ENCODE results near the gene GRM8. TPM values are rescaled to one million over a fixed set of nuclear protein-coding genes. Genes with fewer than 3 reads are reported as not detected.

GRM8 gene
- total and polyA plus RNA-seq, 2 experiments from 2014 or later, result 0.92 to 1.3 TPM

- TF ChIP-seq CTCF (IDR thresholded peaks at IDR 0.05; ENCODE audit: low read depth, low read length), result no peak
- Histone ChIP-seq H3K9me3 (ENCODE audit: low read depth) (no peaks in the 10 kb centered on the region), H3K27me3 (peaks cover 32% of the 10 kb centered on the region), H3K4me3 (no peak overlapping the region), H3K4me1 (ENCODE audit: low read depth) (no peaks in the 10 kb centered on the region), H3K27ac (no peak overlapping the region), H3K36me3 (no peaks in the 10 kb centered on the region)
- DNase-seq (ENCODE audit: low read depth in 1 of 2, low spot score in 1 of 2), result no peak
Observed at GRCh38 chr7:127266047-127266446, 13.3 kb upstream of the GRM8 start.

- Histone ChIP-seq H3K4me1 (ENCODE audit: low read depth) (no peaks in the 10 kb centered on the region), H3K27ac (no peak overlapping the region), H3K9me3 (ENCODE audit: low read depth) (no peaks in the 10 kb centered on the region), H3K36me3 (no peaks in the 10 kb centered on the region), H3K27me3 (peaks cover 35% of the 10 kb centered on the region), H3K4me3 (no peak overlapping the region)
- no peak for DNase-seq (ENCODE audit: low read depth in 1 of 2, low spot score in 1 of 2)
- no peak for TF ChIP-seq CTCF (IDR thresholded peaks at IDR 0.05; ENCODE audit: low read depth, low read length)
Observed at GRCh38 chr7:127264219-127264618, 11.5 kb upstream of the GRM8 start.

- no peak for TF ChIP-seq CTCF (IDR thresholded peaks at IDR 0.05; ENCODE audit: low read depth, low read length)
- no peaks in the 10 kb centered on the region for H3K36me3 ChIP-seq
- H3K9me3 ChIP-seq (ENCODE audit: low read depth), result no peaks in the 10 kb centered on the region
- H3K4me1 ChIP-seq (ENCODE audit: low read depth), result no peaks in the 10 kb centered on the region
- H3K27ac ChIP-seq, result no peak overlapping the region
- no peak for DNase-seq (ENCODE audit: low read depth in 1 of 2, low spot score in 1 of 2)
- no peak overlapping the region for H3K4me3 ChIP-seq
- H3K27me3 ChIP-seq, result peaks cover 66% of the 10 kb centered on the region
Observed at GRCh38 chr7:127258111-127258510, 5.4 kb upstream of the GRM8 start.

- Histone ChIP-seq H3K27me3 (peaks cover 63% of the 10 kb centered on the region), H3K27ac (no peak overlapping the region), H3K4me1 (ENCODE audit: low read depth) (no peaks in the 10 kb centered on the region), H3K4me3 (no peak overlapping the region), H3K36me3 (no peaks in the 10 kb centered on the region), H3K9me3 (ENCODE audit: low read depth) (no peaks in the 10 kb centered on the region)
- no peak for DNase-seq (ENCODE audit: low read depth in 1 of 2, low spot score in 1 of 2)
- TF ChIP-seq CTCF (IDR thresholded peaks at IDR 0.05; ENCODE audit: low read depth, low read length), result no peak
Observed at GRCh38 chr7:127257086-127257485, 4.3 kb upstream of the GRM8 start.

- Histone ChIP-seq H3K4me1 (ENCODE audit: low read depth) (peaks cover 2% of the 10 kb centered on the region), H3K27ac (no peak overlapping the region), H3K36me3 (no peaks in the 10 kb centered on the region), H3K4me3 (no peak overlapping the region), H3K27me3 (peaks cover 63% of the 10 kb centered on the region), H3K9me3 (ENCODE audit: low read depth) (no peaks in the 10 kb centered on the region)
- DNase-seq (ENCODE audit: low read depth in 1 of 2, low spot score in 1 of 2), result no peak
- TF ChIP-seq CTCF (IDR thresholded peaks at IDR 0.05; ENCODE audit: low read depth, low read length), result no peak
Observed at GRCh38 chr7:127256041-127256725, 3.4 kb upstream of the GRM8 start.
